PFSK-1 (cell line): Measurements from ENCODE around the gene BCL2L11.

ENCODE experiments used
- REST ChIP-seq, 2 experiments: IDR thresholded peaks; 2 replicates each; pipeline versions ENCODE4 v1.6.1 to v1.8.0; 2011 to 2012; ENCODE audit warnings: low read depth in 2 of 2, low read length in 2 of 2, control low read depth in 1 of 2, inconsistent platforms in 1 of 2, mild to moderate bottlenecking in 1 of 2, moderate library complexity in 1 of 2; ENCODE audit not compliant: insufficient read depth in 1 of 2
- TAF1 ChIP-seq: IDR thresholded peaks from 2 replicates; pipeline ENCODE4 v1.6.1; 2012; ENCODE audit warnings: low read length, control low read depth, borderline replicate concordance; ENCODE audit not compliant: insufficient read depth

- TF ChIP-seq TAF1, result no peak
- TF ChIP-seq REST (IDR thresholded peaks at IDR 0.05; ENCODE audit: insufficient read depth in 1 of 2, low read depth in 2 of 2, low read length in 2 of 2), result no peak
These were observed 68.4 kb downstream of the BCL2L11 start for GRCh38 chr2:111189106-111189505.
